GM21360 (cell line): ENCODE data around the gene SPOCK3.
"Not testable (repeated sequence)": the region's sequence is repeated elsewhere in the genome, so short reads cannot be mapped to it uniquely, and the experiment has no call there.

Experiments
- ATAC-seq: cut with Tn5 transposase; IDR thresholded peaks from one replicate; pipeline ENCODE4 v1.9.1; 2021; ENCODE audit warnings: mild to moderate bottlenecking, moderate library complexity; ENCODE audit not compliant: unreplicated experiment

The SPOCK3 gene

DNA sequence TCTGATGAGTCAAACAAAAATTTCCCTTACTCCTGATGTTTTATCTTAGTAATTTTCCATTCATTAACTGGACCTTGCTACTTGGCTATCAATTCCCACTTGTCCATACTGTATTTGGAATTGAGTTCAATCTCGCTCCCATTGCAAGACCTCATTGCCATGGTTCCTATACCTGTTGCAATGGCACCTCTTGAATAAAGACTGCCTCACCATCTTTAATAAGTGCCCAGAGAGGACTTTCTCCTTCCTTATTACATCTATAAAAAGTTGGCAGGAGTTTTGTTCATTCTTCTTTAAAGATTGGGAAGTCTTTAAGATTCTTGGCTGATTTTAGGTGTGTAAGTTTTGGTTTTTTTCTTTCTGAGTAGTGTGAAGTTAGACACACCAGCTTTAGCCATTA is 397.4 kb downstream of the SPOCK3 start:
- no peak for ATAC-seq

DNA sequence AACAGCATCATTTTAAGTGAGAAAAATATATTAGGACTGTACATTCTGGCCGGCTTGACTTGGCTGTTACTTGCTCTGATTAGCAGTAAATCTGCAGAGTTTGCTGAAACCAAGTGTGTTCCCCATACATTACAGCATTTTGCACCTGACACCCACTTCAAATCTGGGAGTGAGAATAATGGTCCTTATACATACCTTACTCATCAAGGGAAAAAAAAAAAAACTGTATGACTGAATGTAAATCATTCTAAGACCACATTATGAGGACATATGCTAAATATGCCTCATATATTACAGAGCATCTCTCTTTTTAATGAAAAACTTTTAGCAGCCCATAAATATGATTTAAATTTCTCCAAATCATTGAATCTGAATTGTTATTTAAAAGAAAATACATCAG is 406.7 kb downstream of the SPOCK3 start:
- ATAC-seq = no peak

DNA sequence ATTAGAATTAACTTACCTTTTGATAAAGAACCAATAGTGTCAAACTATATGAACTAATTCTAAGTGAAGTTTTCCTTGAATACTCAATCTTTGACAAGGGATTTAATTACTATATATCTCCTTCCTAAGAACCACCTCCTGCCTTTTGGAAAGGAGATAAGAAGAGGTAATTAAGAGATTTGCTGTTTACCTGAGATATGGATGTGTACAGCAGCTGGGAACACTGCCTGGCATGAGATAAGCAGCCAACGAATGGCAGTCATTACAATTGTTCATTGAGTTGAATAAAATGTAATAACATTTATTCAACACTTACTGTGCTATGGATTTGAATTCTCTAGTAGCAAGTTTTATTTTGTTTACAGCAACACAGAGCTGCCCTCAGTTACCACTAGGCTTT is 407.1 kb downstream of the SPOCK3 start:
- ATAC-seq = no peak

DNA sequence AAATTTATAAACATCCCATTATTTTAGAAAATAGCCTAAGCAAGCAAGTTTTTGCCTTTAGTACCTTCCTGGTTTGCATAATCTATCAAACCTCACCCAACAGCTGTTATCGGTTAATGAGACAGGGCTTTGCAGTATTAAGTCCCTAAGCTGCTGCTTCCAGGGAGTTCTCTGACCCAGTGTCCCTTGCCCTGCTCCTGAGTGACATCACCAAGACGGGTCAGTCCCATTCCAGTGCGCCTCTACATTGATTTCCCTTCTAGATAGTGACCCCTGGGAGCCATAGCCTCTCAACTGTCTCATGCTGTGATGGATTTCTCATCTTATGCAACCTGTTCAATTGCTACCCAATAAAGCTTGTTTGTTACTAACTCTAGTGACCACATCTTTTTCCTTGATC is 410.4 kb downstream of the SPOCK3 start:
- ATAC-seq = no peak

DNA sequence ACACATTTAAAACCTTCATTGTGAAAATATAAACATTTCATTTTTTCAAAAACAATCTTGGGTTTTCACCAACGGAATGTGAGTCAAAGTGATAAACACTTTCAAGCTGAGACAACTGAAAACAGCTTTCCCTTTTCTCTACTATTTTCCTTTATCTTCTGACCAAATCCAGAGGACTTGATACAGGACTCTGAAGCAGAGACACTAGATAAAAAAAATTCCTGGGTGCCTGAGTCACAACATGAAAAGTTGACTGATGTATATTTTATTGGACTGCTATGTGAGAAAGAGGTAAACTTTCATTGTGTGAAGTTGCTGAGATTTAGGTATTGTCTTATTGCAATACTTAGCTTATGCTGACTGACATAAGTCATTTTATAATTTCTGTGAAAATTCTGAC is 411.2 kb downstream of the SPOCK3 start:
- no peak for ATAC-seq

DNA sequence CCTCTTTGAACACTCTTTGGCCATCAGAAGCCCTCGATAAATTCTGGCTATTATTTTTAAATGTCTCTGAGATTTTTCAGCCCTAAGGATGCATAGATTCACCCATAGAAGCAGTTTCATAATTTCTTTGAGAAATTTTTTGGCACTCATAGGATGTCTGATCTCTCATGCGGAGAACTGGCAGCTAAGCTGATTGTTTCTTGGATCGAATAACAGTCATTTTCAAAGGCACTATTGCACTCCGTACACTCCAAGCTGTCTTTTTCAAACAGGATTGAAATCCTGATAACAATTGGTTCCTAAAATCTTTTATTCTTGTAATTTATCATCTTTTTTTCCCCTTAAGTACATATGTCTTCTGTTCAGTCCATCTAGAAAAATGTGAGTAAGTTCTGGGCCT is 411.9 kb downstream of the SPOCK3 start:
- no peak for ATAC-seq

DNA sequence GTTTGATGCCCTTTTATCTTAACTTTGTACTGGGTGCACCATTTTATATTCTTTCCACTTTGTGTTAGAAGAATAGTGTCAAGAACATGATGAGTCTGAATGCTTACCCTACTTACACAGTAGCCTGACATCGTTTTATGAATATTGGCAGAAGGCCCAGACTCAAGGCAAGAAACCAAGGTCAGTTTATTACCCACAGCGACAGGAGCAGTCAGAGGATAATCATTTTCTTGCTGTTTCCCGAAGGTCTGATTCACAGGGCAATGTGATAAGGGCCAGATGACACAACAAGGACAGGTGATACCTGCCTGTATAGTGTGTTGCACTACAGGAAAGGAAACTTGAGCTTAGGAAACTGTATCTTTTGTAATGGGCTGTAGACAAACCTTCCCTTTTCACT is 417.4 kb downstream of the SPOCK3 start:
- no peak for ATAC-seq

DNA sequence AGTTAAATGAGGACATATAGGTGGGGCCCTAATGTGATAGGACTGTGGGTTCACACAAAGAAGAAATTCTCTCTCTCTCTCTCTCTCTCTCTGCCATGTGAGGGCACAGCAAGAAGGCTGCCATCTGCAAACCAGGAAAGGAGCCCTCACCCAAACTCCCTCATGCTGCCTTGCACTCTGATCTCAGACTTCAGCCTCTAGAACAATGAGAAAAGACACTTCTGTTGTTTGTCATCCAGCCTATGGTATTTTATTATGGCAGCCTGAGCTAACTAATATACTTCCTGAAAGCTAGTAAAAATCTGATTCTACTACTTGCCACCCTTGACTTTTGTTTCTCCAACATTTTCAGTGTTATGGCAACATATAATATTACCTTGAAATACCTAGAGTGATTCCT is 425.9 kb downstream of the SPOCK3 start:
- ATAC-seq = no peak

DNA sequence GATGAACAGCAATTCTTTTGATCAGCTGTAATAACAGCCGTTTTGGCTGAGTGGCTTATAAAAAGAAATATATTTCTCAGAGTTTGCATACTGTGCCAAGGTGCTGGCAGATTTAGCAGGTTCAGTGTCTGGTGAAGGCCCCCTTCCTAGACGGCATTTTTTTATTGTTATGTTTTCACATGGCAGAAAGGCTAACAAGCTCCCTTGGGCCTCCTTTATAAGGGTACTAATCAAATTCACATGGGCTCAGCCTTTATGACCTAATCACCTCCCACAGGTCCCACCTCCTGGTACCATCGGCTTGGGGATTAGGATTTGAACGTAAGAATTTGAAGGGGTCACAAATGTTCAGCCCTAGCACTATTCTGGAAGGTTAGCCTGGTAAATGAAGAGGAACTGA is 431.9 kb downstream of the SPOCK3 start:
- no peak for ATAC-seq

DNA sequence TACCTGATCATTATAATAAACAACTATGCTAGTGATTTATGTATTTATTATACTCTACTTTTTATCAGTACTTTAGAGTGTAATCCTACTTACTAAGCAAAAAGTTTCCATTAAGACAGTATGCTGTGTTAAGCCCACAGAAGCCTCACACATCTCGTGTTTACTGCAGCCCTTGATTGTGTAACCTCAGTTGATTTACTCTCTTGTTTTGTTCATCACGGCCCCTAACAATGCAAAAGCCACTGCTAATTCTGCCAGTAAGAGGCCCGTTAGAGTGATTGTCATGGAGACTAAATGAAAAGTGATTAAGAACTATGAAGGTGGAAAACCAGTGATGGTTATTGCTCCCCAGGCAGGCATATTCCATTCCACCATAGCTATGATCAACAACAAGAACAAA is 436.2 kb downstream of the SPOCK3 start:
- no peak for ATAC-seq

DNA sequence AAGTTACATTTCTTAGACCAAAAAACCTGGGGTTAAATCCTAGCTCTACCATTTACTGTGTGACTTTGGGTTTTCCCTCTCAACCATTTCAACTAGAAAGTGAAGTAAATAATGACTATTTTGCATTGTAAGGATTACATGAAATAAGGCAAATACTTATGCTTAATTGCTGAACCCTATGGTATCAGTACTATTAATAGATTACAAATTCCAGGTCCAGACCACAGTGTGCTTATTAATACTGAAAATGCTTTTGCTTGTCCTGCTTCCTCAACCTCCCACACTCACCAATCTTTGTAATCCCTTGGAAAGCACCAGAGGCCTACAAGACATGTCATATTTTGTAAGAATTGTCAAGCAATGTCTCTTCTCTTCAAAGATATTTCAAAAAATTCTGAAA is 456.5 kb downstream of the SPOCK3 start:
- ATAC-seq = no peak

DNA sequence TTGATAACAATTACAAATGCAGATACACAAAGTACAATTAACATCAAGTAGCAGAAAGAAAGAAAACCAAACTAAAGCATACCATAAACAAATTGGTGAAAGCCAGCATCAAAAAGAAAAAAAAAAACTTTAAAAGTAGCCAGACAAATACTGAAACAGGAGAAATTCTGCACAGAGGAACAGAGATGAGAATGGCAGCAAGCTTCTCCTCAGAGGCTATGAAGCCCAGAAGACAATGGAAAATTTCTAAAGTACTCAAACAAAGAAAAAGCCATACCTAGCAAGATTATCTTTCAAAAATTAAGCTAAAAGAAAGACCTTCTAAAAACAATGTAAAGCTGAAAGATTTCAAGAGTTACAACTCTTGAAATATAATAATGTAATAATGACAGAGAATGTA is 471.3 kb downstream of the SPOCK3 start:
- no peak for ATAC-seq

DNA sequence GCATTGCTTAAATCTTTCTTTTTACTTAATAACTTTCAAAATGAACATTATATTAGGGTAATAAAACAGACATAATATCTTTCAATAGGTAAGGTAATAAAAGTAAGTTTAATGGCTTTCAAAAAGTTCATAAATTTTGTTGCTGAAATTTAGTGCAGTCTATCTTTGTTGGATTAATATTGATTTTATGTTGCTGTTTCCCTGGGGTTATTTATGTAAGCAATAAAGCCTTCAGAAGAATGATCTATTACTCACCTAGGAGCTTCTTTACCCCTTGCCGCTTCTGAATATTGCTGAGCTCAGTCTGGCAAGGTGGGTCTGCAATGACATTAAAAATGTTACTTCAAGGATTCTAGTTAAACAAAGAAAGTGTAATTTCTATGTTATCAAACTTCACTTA is 492.6 kb downstream of the SPOCK3 start:
- no peak for ATAC-seq

DNA sequence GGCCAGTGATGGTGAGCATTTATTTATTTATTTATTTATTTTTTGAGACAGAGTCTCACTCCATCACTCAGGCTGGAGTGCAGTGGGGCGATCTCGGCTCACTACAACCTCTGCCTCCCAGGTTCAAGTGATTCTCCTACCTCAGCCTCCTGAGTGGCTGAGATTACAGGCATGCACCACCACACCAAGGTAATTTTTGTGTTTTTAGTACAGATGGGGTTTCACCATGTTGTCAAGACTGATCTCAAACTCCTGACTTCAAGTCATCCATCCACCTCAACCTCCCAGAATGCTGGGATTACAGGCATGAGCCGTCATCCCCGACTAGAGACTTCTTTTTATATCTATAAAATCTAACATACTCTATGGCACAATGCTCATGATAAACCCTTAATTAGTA is 495.1 kb downstream of the SPOCK3 start:
- ATAC-seq = not testable (repeated sequence)

DNA sequence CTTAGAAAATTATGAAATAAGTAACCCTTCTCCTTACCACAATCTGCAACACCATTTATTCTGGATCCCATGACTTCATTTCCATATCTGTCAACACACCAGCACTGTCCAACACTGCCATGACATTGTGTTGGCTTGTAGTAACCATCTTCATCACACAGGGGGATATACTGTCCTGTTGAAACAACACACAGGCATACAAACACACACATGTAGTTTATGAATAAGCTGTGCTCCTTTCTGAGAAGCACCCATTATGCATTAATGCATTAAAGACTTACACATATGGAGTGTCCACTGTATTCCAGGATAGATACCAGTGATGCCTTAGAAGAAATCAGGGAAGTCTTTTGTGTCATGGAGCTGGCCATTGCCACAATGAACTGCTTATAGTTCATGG is 496.9 kb downstream of the SPOCK3 start:
- no peak for ATAC-seq

DNA sequence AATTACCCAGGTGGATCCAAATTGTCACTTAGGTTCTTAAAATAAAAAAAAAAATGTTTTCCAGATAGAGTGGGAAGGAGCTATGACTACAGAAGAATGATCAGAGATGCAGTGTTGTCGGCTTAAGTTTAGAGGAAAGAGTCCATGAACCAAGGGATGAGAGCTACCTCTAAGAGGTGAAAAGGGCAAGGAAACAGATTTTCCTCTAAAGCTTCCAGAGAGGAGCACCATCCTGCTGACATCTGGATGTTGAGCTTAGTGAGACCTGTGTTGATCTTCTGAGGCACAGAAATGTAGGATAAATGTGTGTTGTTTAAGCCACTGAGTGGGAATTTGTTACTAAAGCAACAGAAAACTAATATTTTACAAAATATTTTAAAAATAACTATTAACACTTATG is 498.7 kb downstream of the SPOCK3 start:
- ATAC-seq = no peak

DNA sequence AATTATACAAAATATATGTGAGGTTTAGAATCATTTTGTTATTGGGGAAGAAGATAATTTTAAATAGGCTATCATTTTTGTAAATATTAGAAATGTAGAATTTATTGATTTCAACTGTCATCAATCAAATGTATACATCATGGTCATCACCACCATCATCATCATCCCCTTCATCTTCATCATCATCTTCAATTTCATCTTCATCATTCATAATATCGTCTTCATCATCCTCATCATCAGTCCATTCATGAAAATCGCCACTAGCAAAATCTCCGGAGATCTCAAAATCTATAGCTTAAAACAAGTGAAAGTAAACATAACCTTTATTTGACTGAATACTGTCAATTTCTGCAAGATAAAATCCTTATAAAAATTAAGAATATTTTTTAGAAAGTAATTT is 499.5 kb downstream of the SPOCK3 start:
- ATAC-seq = no peak

DNA sequence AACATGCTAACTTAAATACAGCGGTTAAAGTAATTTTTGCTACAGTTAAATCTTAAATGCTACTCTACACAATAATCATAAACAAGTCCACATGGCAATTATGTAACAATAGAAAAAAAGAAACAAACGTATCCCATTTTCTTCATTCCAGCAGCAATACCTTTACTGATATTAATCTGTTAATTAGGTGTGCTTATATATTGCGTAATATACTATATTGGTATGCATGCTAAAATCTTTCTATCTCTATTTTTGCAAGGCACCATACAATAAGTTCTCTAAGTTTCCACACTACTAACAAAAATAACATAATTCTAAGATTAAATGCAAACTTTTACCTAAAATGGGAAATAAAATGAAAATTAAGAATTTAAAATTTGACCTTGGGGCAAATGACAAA is 500.6 kb downstream of the SPOCK3 start:
- ATAC-seq = no peak

DNA sequence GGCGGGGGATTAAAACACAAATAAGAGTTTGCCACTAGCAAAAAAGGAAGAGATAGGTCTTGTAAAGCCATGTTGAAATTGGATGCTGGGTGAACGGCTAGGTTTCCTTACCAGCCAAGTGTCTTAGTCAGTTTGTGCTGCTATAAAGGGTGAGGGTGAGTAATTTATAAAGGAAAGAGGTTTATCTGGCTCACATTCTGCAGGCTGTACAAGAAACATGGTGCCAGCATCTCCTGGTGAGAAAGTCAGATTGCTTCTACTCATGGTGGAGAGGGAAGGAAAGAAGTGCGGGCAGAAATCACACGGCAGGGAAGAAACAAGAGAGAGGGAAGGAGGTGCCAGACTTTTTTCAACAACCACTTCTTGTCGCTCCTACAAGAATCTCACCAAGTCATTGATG is 507.5 kb downstream of the SPOCK3 start:
- ATAC-seq = no peak

DNA sequence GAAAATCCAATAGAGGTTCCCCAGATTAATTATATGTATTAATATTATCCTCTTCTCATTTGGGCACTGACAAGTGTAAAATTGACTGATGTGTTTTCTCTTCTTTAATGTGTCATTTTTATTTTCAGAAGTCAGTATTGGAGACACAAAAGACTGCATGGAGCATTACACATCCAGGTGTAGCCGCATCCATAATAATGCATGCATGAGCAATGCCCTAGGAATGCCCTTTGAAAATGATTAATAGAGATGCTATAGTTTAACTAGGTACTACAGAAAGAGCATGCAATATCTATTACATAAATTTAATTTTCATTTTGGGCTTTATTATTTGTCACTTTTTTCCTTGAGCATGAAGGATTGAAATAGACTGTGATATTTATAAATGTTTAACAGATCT is 509.9 kb downstream of the SPOCK3 start:
- no peak for ATAC-seq

DNA sequence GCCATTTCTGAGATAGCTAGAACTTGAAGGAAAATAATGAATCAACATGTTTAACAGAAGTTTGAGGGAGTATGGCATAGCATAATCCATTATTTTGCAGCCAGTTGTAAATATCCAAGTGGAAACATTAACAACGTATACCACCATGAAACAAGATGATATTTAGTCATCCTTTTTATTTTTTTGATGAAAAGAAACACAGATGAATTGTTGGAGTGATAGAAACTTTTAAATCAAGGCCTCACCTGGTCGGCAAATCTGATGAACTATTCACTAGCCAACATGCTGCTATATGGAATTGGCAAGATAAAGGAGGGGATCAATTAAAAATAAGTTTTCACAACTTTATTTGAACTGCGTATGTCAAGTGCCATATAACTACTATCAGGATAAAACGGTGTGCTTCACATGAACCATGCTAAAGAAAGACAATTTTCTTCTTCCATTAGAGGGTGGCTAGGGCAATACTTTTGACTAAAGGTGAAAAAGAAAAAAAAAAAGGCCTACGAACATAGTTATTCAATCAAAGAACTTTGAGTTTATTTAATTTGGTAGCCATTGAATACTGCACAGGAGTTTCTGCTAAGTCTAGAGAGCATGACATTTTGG is 510.7 kb downstream of the SPOCK3 start:
- no peak for ATAC-seq

DNA sequence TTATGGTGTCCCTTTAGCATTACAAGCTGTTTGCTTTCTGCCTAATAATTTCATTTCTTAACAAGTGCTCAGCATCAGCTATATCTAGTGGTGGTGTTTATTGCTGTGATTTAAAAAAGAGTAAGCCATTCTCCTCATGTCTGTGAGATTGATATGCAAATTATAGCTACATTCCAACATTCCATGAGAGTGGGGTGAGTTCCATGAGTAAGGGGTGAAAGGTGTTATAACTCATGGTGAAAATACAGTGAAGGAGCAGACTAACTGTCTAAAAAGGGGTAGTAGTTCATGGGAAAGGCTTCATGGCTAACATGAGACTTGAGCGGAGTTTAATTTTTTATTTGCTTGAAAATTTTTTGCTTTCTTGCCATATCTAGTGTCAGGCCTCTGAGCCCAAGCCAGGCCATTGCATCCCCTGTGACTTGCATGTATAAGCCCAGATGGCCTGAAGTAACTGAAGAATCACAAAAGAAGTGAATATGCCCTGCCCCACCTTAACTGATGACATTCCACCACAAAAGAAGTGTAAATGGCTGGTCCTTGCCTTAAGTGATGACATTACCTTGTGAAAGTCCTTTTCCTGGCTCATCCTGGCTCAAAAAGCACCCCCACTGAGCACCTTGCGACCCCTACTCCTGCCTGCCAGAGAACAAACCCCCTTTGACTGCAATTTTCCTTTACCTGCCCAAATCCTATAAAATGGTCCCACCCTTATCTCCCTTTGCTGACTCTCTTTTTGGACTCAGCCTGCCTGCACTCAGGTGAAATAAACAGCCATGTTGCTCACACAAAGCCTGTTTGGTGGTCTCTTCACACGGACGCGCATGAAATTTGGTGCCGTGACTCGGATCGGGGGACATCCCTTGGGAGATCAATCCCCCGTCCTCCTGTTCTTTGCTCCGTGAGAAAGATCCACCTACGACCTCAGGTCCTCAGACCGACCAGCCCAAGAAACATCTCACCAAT is 518.3 kb downstream of the SPOCK3 start:
- ATAC-seq = not testable (repeated sequence)

DNA sequence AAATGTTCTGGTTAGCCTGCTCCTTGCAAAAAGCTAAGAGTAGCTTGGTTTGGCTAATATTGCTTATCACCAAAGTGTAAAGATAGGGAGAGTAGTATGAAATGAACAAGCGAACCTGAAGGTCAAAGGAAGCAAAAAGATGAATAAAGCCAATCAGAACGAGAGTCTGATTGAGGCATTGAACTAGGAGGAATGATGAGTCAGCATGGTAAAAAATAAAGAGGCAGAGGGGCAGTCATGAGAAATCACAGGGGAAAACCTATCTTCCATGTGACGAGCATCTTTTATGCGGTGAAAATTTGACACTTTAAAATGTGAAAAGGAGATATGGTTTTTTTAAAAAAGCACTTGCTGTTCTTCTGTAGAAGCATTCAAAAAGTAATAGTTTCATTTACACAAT is 533.7 kb downstream of the SPOCK3 start:
- no peak for ATAC-seq
